GM23338 (cell line): Measurements from ENCODE around the gene TYW1B.
"Not testable (repeated sequence)": the region's sequence is repeated elsewhere in the genome, so short reads cannot be mapped to it uniquely, and the experiment has no call there.

Experiments used
- CREB1 ChIP-seq: fragments of 250-450 bp; sonication (Bioruptor Pico); IDR thresholded peaks from 2 replicates; pipeline ENCODE4 v1.5.0; 2020; ENCODE audit warnings: low read depth, mild to moderate bottlenecking, moderate library complexity
- EZH2 ChIP-seq: fragments of 200-600 bp; sonication (generic); IDR thresholded peaks from one replicate; pipeline ENCODE4 v1.8.0; 2017; ENCODE audit warnings: antibody characterized with exemption, mild to moderate bottlenecking, low read depth; ENCODE audit not compliant: unreplicated experiment
- EZH2phosphoT487 ChIP-seq: fragments of 200-600 bp; sonication (generic); IDR thresholded peaks from one replicate; pipeline ENCODE4 v1.8.1; 2018; ENCODE audit warnings: antibody characterized with exemption; ENCODE audit not compliant: unreplicated experiment
- JUNB ChIP-seq: IDR thresholded peaks from one replicate; pipeline ENCODE4 v1.6.1; 2016; ENCODE audit warnings: antibody characterized with exemption; ENCODE audit not compliant: unreplicated experiment
- NANOG ChIP-seq: IDR thresholded peaks from 2 replicates; pipeline ENCODE4 v1.6.1; 2016; ENCODE audit warnings: antibody characterized with exemption, borderline replicate concordance
- POLR2AphosphoS5 ChIP-seq: IDR thresholded peaks from 2 replicates; pipeline ENCODE4 v1.6.1; 2016; ENCODE audit warnings: antibody characterized with exemption, low read depth
- STAT1 ChIP-seq: IDR thresholded peaks from one replicate; pipeline ENCODE4 v1.6.1; 2016; ENCODE audit warnings: antibody characterized with exemption; ENCODE audit not compliant: unreplicated experiment
- ZNF114 ChIP-seq: fragments of 250-450 bp; sonication (Bioruptor Pico); IDR thresholded peaks from 2 replicates; pipeline ENCODE4 v1.5.0; 2020; ENCODE audit warnings: mild to moderate bottlenecking, moderate library complexity
- ZNF331 ChIP-seq: fragments of 250-450 bp; sonication (Bioruptor Pico); IDR thresholded peaks from 2 replicates; pipeline ENCODE4 v1.5.0; 2020; ENCODE audit warnings: low read depth, mild to moderate bottlenecking, moderate library complexity
- TF ChIP-seq, protein P1 (sequence below), 2 experiments: fragments of 200-600 bp in 1 of 2; sonication (generic) in 1 of 2; conservative IDR thresholded peaks; 2 replicates each; pipeline versions ENCODE4 v1.5.1 to v1.6.1; 2016 to 2017; ENCODE audit warnings: antibody characterized with exemption in 2 of 2, low read depth in 2 of 2, mild to moderate bottlenecking in 2 of 2, moderate library complexity in 1 of 2
- TF ChIP-seq, protein P2 (sequence below): IDR thresholded peaks from one replicate; pipeline ENCODE4 v1.6.1; 2018; ENCODE audit warnings: antibody characterized with exemption; ENCODE audit not compliant: unreplicated experiment
- TF ChIP-seq, protein P3 (sequence below): IDR thresholded peaks from 2 replicates; pipeline ENCODE4 v1.6.1; 2016; ENCODE audit warnings: antibody characterized with exemption
- TF ChIP-seq, protein P4 (sequence below): fragments of 250-450 bp; sonication (Bioruptor Pico); IDR thresholded peaks from 2 replicates; pipeline ENCODE4 v1.5.0; 2020; ENCODE audit warnings: mild to moderate bottlenecking, moderate library complexity

- not testable (repeated sequence) for TF ChIP-seq POLR2AphosphoS5; CREB1 (CRISPR knock-in tag); JUNB; EZH2phosphoT487; EZH2; NANOG; STAT1; ZNF331 (CRISPR knock-in tag); ZNF114
- TF ChIP-seq, protein P1, sequence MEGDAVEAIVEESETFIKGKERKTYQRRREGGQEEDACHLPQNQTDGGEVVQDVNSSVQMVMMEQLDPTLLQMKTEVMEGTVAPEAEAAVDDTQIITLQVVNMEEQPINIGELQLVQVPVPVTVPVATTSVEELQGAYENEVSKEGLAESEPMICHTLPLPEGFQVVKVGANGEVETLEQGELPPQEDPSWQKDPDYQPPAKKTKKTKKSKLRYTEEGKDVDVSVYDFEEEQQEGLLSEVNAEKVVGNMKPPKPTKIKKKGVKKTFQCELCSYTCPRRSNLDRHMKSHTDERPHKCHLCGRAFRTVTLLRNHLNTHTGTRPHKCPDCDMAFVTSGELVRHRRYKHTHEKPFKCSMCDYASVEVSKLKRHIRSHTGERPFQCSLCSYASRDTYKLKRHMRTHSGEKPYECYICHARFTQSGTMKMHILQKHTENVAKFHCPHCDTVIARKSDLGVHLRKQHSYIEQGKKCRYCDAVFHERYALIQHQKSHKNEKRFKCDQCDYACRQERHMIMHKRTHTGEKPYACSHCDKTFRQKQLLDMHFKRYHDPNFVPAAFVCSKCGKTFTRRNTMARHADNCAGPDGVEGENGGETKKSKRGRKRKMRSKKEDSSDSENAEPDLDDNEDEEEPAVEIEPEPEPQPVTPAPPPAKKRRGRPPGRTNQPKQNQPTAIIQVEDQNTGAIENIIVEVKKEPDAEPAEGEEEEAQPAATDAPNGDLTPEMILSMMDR (conservative IDR thresholded peaks at IDR 0.05; ENCODE audit: low read depth in 2 of 2), result not testable (repeated sequence)
- TF ChIP-seq, protein P2, sequence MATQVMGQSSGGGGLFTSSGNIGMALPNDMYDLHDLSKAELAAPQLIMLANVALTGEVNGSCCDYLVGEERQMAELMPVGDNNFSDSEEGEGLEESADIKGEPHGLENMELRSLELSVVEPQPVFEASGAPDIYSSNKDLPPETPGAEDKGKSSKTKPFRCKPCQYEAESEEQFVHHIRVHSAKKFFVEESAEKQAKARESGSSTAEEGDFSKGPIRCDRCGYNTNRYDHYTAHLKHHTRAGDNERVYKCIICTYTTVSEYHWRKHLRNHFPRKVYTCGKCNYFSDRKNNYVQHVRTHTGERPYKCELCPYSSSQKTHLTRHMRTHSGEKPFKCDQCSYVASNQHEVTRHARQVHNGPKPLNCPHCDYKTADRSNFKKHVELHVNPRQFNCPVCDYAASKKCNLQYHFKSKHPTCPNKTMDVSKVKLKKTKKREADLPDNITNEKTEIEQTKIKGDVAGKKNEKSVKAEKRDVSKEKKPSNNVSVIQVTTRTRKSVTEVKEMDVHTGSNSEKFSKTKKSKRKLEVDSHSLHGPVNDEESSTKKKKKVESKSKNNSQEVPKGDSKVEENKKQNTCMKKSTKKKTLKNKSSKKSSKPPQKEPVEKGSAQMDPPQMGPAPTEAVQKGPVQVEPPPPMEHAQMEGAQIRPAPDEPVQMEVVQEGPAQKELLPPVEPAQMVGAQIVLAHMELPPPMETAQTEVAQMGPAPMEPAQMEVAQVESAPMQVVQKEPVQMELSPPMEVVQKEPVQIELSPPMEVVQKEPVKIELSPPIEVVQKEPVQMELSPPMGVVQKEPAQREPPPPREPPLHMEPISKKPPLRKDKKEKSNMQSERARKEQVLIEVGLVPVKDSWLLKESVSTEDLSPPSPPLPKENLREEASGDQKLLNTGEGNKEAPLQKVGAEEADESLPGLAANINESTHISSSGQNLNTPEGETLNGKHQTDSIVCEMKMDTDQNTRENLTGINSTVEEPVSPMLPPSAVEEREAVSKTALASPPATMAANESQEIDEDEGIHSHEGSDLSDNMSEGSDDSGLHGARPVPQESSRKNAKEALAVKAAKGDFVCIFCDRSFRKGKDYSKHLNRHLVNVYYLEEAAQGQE, result not testable (repeated sequence)
- TF ChIP-seq, protein P3, sequence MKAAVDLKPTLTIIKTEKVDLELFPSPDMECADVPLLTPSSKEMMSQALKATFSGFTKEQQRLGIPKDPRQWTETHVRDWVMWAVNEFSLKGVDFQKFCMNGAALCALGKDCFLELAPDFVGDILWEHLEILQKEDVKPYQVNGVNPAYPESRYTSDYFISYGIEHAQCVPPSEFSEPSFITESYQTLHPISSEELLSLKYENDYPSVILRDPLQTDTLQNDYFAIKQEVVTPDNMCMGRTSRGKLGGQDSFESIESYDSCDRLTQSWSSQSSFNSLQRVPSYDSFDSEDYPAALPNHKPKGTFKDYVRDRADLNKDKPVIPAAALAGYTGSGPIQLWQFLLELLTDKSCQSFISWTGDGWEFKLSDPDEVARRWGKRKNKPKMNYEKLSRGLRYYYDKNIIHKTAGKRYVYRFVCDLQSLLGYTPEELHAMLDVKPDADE, result not testable (repeated sequence)
- TF ChIP-seq, protein P4, sequence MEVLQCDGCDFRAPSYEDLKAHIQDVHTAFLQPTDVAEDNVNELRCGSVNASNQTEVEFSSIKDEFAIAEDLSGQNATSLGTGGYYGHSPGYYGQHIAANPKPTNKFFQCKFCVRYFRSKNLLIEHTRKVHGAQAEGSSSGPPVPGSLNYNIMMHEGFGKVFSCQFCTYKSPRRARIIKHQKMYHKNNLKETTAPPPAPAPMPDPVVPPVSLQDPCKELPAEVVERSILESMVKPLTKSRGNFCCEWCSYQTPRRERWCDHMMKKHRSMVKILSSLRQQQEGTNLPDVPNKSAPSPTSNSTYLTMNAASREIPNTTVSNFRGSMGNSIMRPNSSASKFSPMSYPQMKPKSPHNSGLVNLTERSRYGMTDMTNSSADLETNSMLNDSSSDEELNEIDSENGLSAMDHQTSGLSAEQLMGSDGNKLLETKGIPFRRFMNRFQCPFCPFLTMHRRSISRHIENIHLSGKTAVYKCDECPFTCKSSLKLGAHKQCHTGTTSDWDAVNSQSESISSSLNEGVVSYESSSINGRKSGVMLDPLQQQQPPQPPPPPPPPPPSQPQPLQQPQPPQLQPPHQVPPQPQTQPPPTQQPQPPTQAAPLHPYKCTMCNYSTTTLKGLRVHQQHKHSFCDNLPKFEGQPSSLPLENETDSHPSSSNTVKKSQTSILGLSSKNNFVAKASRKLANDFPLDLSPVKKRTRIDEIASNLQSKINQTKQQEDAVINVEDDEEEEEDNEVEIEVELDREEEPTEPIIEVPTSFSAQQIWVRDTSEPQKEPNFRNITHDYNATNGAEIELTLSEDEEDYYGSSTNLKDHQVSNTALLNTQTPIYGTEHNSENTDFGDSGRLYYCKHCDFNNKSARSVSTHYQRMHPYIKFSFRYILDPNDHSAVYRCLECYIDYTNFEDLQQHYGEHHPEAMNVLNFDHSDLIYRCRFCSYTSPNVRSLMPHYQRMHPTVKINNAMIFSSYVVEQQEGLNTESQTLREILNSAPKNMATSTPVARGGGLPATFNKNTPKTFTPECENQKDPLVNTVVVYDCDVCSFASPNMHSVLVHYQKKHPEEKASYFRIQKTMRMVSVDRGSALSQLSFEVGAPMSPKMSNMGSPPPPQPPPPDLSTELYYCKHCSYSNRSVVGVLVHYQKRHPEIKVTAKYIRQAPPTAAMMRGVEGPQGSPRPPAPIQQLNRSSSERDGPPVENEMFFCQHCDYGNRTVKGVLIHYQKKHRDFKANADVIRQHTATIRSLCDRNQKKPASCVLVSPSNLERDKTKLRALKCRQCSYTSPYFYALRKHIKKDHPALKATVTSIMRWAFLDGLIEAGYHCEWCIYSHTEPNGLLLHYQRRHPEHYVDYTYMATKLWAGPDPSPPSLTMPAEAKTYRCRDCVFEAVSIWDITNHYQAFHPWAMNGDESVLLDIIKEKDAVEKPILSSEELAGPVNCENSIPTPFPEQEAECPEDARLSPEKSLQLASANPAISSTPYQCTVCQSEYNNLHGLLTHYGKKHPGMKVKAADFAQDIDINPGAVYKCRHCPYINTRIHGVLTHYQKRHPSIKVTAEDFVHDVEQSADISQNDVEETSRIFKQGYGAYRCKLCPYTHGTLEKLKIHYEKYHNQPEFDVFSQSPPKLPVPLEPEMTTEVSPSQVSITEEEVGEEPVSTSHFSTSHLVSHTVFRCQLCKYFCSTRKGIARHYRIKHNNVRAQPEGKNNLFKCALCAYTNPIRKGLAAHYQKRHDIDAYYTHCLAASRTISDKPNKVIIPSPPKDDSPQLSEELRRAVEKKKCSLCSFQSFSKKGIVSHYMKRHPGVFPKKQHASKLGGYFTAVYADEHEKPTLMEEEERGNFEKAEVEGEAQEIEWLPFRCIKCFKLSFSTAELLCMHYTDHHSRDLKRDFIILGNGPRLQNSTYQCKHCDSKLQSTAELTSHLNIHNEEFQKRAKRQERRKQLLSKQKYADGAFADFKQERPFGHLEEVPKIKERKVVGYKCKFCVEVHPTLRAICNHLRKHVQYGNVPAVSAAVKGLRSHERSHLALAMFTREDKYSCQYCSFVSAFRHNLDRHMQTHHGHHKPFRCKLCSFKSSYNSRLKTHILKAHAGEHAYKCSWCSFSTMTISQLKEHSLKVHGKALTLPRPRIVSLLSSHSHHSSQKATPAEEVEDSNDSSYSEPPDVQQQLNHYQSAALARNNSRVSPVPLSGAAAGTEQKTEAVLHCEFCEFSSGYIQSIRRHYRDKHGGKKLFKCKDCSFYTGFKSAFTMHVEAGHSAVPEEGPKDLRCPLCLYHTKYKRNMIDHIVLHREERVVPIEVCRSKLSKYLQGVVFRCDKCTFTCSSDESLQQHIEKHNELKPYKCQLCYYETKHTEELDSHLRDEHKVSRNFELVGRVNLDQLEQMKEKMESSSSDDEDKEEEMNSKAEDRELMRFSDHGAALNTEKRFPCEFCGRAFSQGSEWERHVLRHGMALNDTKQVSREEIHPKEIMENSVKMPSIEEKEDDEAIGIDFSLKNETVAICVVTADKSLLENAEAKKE, result not testable (repeated sequence)
Measured at GRCh38 chr7:72803778-72804177, 24.2 kb downstream of the TYW1B start.
